HL-60 (cell line): ENCODE measurements around the gene ZSWIM4.

Source experiments
- DNase-seq, 2 experiments: peaks; one replicate each; pipeline ENCODE4 v3.0.0-alpha.2; 2010 to 2020; ENCODE audit warnings: low read depth in 1 of 2, low spot score in 1 of 2
- H3K27ac ChIP-seq: fragments of 250-450 bp; sonication (Bioruptor Pico); replicated peaks from 2 replicates; pipeline ENCODE4 v1.5.1; 2020; ENCODE audit warnings: mild to moderate bottlenecking, moderate library complexity
- H3K27me3 ChIP-seq: fragments of 250-450 bp; sonication (Bioruptor Pico); 2 replicates; pipeline ENCODE4 v1.5.1; 2021; ENCODE audit warnings: mild to moderate bottlenecking, moderate library complexity; ENCODE audit not compliant: insufficient read depth, poor library complexity, severe bottlenecking
- H3K4me3 ChIP-seq: replicated peaks from 2 replicates; pipeline ENCODE4 v1.5.1; 2011; ENCODE audit warnings: mild to moderate bottlenecking, control low read depth, low read length; ENCODE audit not compliant: insufficient read depth
- CTCF ChIP-seq: IDR thresholded peaks from one replicate; pipeline ENCODE4 v1.5.1; 2011; ENCODE audit warnings: low read length, control low read depth, inconsistent platforms; ENCODE audit not compliant: insufficient read depth
- GABPA ChIP-seq: IDR thresholded peaks from 2 replicates; pipeline ENCODE4 v1.6.1; 2012; ENCODE audit warnings: low read depth
- POLR2AphosphoS5 ChIP-seq: IDR thresholded peaks from 2 replicates; pipeline ENCODE4 v1.6.1; 2012; ENCODE audit warnings: low read depth
- REST ChIP-seq: IDR thresholded peaks from 2 replicates; pipeline ENCODE4 v1.6.1; 2012; ENCODE audit warnings: low read depth; ENCODE audit not compliant: insufficient replicate concordance
- SPI1 ChIP-seq: IDR thresholded peaks from 2 replicates; pipeline ENCODE4 v1.6.1; 2012; ENCODE audit warnings: low read depth, mild to moderate bottlenecking, borderline replicate concordance

ZSWIM4 gene

GRCh38 chr19:13761423-13761822 is 33.8 kb upstream of the ZSWIM4 start:
- TF ChIP-seq REST (no peak), SPI1 (no peak), CTCF (no peak), GABPA (no peak)
- DNase-seq: no peak

GRCh38 chr19:13762635-13763235 is 32.5 kb upstream of the ZSWIM4 start:
- Histone ChIP-seq H3K4me3 (no peak overlapping the region), H3K27ac (no peak overlapping the region), H3K27me3 (no peaks in the 10 kb centered on the region)
- no peak for DNase-seq
- no peak for TF ChIP-seq REST

More at GRCh38 chr19:13761423-13761822, 33.8 kb upstream of the ZSWIM4 start:
- Histone ChIP-seq H3K27ac (no peak overlapping the region), H3K4me3 (no peak overlapping the region), H3K27me3 (no peaks in the 10 kb centered on the region)

GRCh38 chr19:13763265-13763664 is 32.0 kb upstream of the ZSWIM4 start:
- no peaks in the 10 kb centered on the region for H3K27me3 ChIP-seq
- no peak for DNase-seq
- TF ChIP-seq POLR2AphosphoS5: no peak
- TF ChIP-seq GABPA: no peak
- TF ChIP-seq SPI1: no peak
- TF ChIP-seq REST: no peak
- TF ChIP-seq CTCF: no peak
- no peak overlapping the region for H3K27ac ChIP-seq
- peak overlapping the region; percentile 80; the same call in 1 of the 2 replicates for H3K4me3 ChIP-seq
